ENCODE measurements around the gene GPATCH2. TPM values are rescaled to one million over a fixed set of nuclear protein-coding genes. Genes with fewer than 3 reads are reported as not detected.

Gene GPATCH2
- polyA plus RNA-seq, 1 of the 3 experiments (the other 2 are of a cell fraction), result 4.2 TPM

DNA sequence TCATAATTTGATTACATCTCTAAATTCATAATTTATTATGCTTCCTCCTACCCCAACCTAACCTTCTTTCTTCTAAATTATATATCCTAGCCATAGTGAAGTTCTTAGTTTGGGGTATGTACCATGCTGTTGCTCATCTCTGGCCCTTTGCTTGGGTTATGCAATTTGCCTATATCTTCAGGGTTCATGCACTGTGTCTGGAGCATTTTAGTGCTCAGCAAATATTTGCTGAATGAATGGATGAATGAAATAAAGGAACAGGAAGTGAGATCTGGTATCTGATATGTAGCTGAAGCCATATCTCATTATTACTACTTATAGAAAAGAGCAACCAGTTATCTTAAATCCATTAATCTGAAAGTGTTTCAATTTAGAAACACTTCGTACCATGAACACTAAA, 137.6 kb downstream of the GPATCH2 start:
- 88% methylated on average over 1 of the region's 1 CpG for WGBS (ENCODE audit: low lambda C conversion rate)
- DNase-seq, result no peak
- no peak overlapping the region for H3K4me3 ChIP-seq (ENCODE audit: low read depth in 2 of 2, low read length in 1 of 2)
- no peak for TF ChIP-seq USF2 (IDR thresholded peaks at IDR 0.05; ENCODE audit: borderline replicate concordance, low read depth, low read length)
- no peak for TF ChIP-seq TEAD4 (IDR thresholded peaks at IDR 0.05; ENCODE audit: borderline replicate concordance, insufficient read depth)
- no peak for TF ChIP-seq FOSL2 (IDR thresholded peaks at IDR 0.05; ENCODE audit: borderline replicate concordance, low read depth)
- TF ChIP-seq GATA2 (CRISPR knock-in tag; IDR thresholded peaks at IDR 0.05), result no peak
- no peak for TF ChIP-seq MXI1 (IDR thresholded peaks at IDR 0.05; ENCODE audit: low read depth, low read length)
- TF ChIP-seq JUND (IDR thresholded peaks at IDR 0.05), result no peak
- TF ChIP-seq MAX (IDR thresholded peaks at IDR 0.05; ENCODE audit: low read depth), result no peak
- no peak for TF ChIP-seq ELF1 (IDR thresholded peaks at IDR 0.05)
- TF ChIP-seq, protein P1, sequence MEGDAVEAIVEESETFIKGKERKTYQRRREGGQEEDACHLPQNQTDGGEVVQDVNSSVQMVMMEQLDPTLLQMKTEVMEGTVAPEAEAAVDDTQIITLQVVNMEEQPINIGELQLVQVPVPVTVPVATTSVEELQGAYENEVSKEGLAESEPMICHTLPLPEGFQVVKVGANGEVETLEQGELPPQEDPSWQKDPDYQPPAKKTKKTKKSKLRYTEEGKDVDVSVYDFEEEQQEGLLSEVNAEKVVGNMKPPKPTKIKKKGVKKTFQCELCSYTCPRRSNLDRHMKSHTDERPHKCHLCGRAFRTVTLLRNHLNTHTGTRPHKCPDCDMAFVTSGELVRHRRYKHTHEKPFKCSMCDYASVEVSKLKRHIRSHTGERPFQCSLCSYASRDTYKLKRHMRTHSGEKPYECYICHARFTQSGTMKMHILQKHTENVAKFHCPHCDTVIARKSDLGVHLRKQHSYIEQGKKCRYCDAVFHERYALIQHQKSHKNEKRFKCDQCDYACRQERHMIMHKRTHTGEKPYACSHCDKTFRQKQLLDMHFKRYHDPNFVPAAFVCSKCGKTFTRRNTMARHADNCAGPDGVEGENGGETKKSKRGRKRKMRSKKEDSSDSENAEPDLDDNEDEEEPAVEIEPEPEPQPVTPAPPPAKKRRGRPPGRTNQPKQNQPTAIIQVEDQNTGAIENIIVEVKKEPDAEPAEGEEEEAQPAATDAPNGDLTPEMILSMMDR (IDR thresholded peaks at IDR 0.05), result no peak
- no peak for TF ChIP-seq TAF1 (IDR thresholded peaks at IDR 0.05; ENCODE audit: borderline replicate concordance, low read depth, low read length)
- TF ChIP-seq, protein P2, sequence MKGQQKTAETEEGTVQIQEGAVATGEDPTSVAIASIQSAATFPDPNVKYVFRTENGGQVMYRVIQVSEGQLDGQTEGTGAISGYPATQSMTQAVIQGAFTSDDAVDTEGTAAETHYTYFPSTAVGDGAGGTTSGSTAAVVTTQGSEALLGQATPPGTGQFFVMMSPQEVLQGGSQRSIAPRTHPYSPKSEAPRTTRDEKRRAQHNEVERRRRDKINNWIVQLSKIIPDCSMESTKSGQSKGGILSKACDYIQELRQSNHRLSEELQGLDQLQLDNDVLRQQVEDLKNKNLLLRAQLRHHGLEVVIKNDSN (IDR thresholded peaks at IDR 0.05; ENCODE audit: borderline replicate concordance, low read depth), result no peak
- TF ChIP-seq FOXJ3 (CRISPR knock-in tag; IDR thresholded peaks at IDR 0.05), result no peak
- TF ChIP-seq POLR2AphosphoS5 (IDR thresholded peaks at IDR 0.05; ENCODE audit: low read depth, low read length), result no peak
- H3K9me3 ChIP-seq, result no peaks in the 10 kb centered on the region
- ChIA-PET CTCF (interaction anchor here (0.6 kb wide), 1 partner anchor 1113 kb away, joined by 3 read pairs; no protein-coding TSS in a partner anchor), POLR2A (no interaction called here)
- no peak overlapping the region for H3K27ac ChIP-seq (ENCODE audit: low read depth in 2 of 2, low read length in 1 of 2)
- H2AFZ ChIP-seq (ENCODE audit: low read depth), result no peak overlapping the region
- no peaks in the 10 kb centered on the region for H3K27me3 ChIP-seq (ENCODE audit: insufficient read depth)
- H3K36me3 ChIP-seq (replicated peaks in 1 of 2; ENCODE audit: control insufficient read depth in 1 of 2, insufficient read depth in 2 of 2, low read length in 1 of 2), result peaks cover 29 to 31% of the 10 kb centered on the region in 2 experiments
- H3K9ac ChIP-seq, result no peak overlapping the region
- H3F3A ChIP-seq (replicated peaks; ENCODE audit: insufficient read depth), result no peaks in the 10 kb centered on the region
- no peaks in the 10 kb centered on the region for H3K79me2 ChIP-seq (ENCODE audit: insufficient read depth)
- H4K20me1 ChIP-seq (ENCODE audit: insufficient read depth), result no peaks in the 10 kb centered on the region
- no peaks in the 10 kb centered on the region for H3K9me2 ChIP-seq
- H3K4me1 ChIP-seq (ENCODE audit: control insufficient read depth in 1 of 2, insufficient read depth in 2 of 2, low read depth in 1 of 2, low read length in 1 of 2), result no peaks in the 10 kb centered on the region; a peak in 1 of 4 replicates
- H3K4me2 ChIP-seq, result no peak overlapping the region

- peaks cover 4% of the 10 kb centered on the region; the same call in 1 of the 2 replicates for H3K9me3 ChIP-seq
- no peak overlapping the region for H3K4me3 ChIP-seq (ENCODE audit: low read depth in 2 of 2, low read length in 1 of 2)
- H2AFZ ChIP-seq (ENCODE audit: low read depth), result no peak overlapping the region
- H3K9me2 ChIP-seq, result no peaks in the 10 kb centered on the region
- DNase-seq, result no peak
- H3K4me1 ChIP-seq (ENCODE audit: control insufficient read depth in 1 of 2, insufficient read depth in 2 of 2, low read depth in 1 of 2, low read length in 1 of 2), result no peaks in the 10 kb centered on the region
- no peak for TF ChIP-seq RXRA (IDR thresholded peaks at IDR 0.05; ENCODE audit: borderline replicate concordance, low read depth)
- H4K20me1 ChIP-seq (ENCODE audit: insufficient read depth), result no peaks in the 10 kb centered on the region
- peaks cover 16% of the 10 kb centered on the region for H3F3A ChIP-seq (replicated peaks; ENCODE audit: insufficient read depth)
- H3K27ac ChIP-seq (ENCODE audit: low read depth in 2 of 2, low read length in 1 of 2), result no peak overlapping the region
- no peaks in the 10 kb centered on the region for H3K79me2 ChIP-seq (ENCODE audit: insufficient read depth)
- ChIA-PET POLR2A (no interaction called here), CTCF (no interaction called here)
- H3K9ac ChIP-seq, result no peak overlapping the region
- no peaks in the 10 kb centered on the region for H3K27me3 ChIP-seq (ENCODE audit: insufficient read depth)
- no peak overlapping the region for H3K4me2 ChIP-seq
- peaks cover 0 to 18% of the 10 kb centered on the region in 2 experiments for H3K36me3 ChIP-seq (replicated peaks in 1 of 2; ENCODE audit: control insufficient read depth in 1 of 2, insufficient read depth in 2 of 2, low read length in 1 of 2)
Measured at GRCh38 chr1:217484871-217485270, 146.0 kb downstream of the GPATCH2 start.
